ENCODE data around the gene PSMB3.
A peak's percentile ranks its signal among the peaks of the same experiment; 100 is the strongest.

Gene PSMB3

GRCh38 chr17:38797158-38797490 is 44.6 kb downstream of the PSMB3 start:
- DNase-seq (ENCODE audit: low read depth), result no peak

GRCh38 chr17:38797828-38798227 is 45.3 kb downstream of the PSMB3 start:
- DNase-seq (ENCODE audit: low read depth), result no peak

GRCh38 chr17:38798614-38799500 is 46.3 kb downstream of the PSMB3 start:
- peak; percentile 40 for DNase-seq (ENCODE audit: low read depth)

- peak; percentile 75 for DNase-seq (ENCODE audit: low read depth)
These were observed 47.1 kb downstream of the PSMB3 start, which contains the start of gene PIP4K2B for GRCh38 chr17:38799501-38800236. Gene PIP4K2B (minus strand): TSS chr17:38799556. CDS start chr17:38799424, 132 bp downstream.

GRCh38 chr17:38800237-38800760 is 47.8 kb downstream of the PSMB3 start:
- DNase-seq (ENCODE audit: low read depth), result no peak

- no peak for DNase-seq (ENCODE audit: low read depth)
These were observed 57.3 kb downstream of the PSMB3 start for GRCh38 chr17:38809828-38810227.
